Heart right ventricle (tissue), 16 donors: ENCODE results near the gene RUNX3. TPM values are rescaled to one million over a fixed set of nuclear protein-coding genes. Genes with fewer than 3 reads are reported as not detected.

Experiments
- ATAC-seq, 8 donors: fragments of 200-7000 bp; cut with Tn5 transposase; one replicate each; pipeline ENCODE4 v1.9.1; 2020; ENCODE audit warnings: mild to moderate bottlenecking in 8 of 8, moderate library complexity in 8 of 8, moderate number of reproducible peaks in 1 of 8
- DNase-seq, 2 donors: peaks; one replicate each; pipeline ENCODE4 v3.0.0-alpha.2; 2020
- H3K27ac ChIP-seq, 10 donors: fragments of 200-600 bp; sonication (generic) in 2 of 10; one replicate each; pipeline versions ENCODE4 v1.5.0 to v1.8.0; 2020 to 2022; ENCODE audit warnings: mild to moderate bottlenecking in 3 of 10
- H3K27me3 ChIP-seq, 7 donors: fragments of 200-600 bp; one replicate each; pipeline ENCODE4 v1.8.0; 2021 to 2022; ENCODE audit warnings: mild to moderate bottlenecking in 2 of 7
- H3K36me3 ChIP-seq, 9 donors: fragments of 200-600 bp; sonication (generic) in 1 of 9; one replicate each; pipeline versions ENCODE4 v1.5.0 to v1.8.0; 2020 to 2022; ENCODE audit warnings: mild to moderate bottlenecking in 2 of 9
- H3K4me1 ChIP-seq, 9 donors: fragments of 200-600 bp; sonication (generic) in 1 of 9; one replicate each; pipeline versions ENCODE4 v1.5.0 to v1.8.0; 2020 to 2022; ENCODE audit warnings: mild to moderate bottlenecking in 4 of 9
- H3K4me3 ChIP-seq, 10 donors: fragments of 200-600 bp; sonication (generic) in 2 of 10; one replicate each; pipeline versions ENCODE4 v1.5.0 to v1.8.0; 2020 to 2022; ENCODE audit warnings: mild to moderate bottlenecking in 7 of 10, moderate library complexity in 2 of 10
- H3K9me3 ChIP-seq, 11 donors: fragments of 200-600 bp in 10 of 11; sonication (generic) in 2 of 11; one replicate each; pipeline versions ENCODE4 v1.5.0 to v1.8.0; 2013 to 2022; ENCODE audit warnings: mild to moderate bottlenecking in 2 of 11, control low read depth in 1 of 11, moderate library complexity in 1 of 11
- WGBS, 2 donors: extraction: QIAGEN DNeasy Blood & Tissue Kit; methylation state at CpG; one replicate each; pipeline ENCODE4 v1.1.7; 2013; ENCODE audit warnings: inconsistent platforms in 1 of 2; 5-methylcytosine and 5-hydroxymethylcytosine counted together
- intact Hi-C, 10 donors: fragments of 100-400 bp; cut with DNase I; formaldehyde crosslinking; loops; one replicate each; pipeline versions ENCODE4 v1.11.1 to v1.14.2; 2022
- polyA plus RNA-seq, 2 donors: library from polyadenylated mRNA; stranded (reverse); fragments of 200-250 nt; gene quantifications; one replicate each; pipeline ENCODE4 v1.2.3, GENCODE V29; 2013
- total RNA-seq, 10 donors: library from RNA; stranded (reverse); fragmentation: NEBNext Ultra II Directional in 3 of 10; extraction: Animal tissue kit (Norgen Biotek cat#: 25700) in 3 of 10; gene quantifications; one replicate each; pipeline versions ENCODE4 v1.2.1 to v1.2.4, GENCODE V29; 2021 to 2023
- TF ChIP-seq, protein P1 (sequence below), 9 donors: fragments of 200-600 bp; sonication (generic) in 2 of 9; IDR thresholded peaks; one replicate each; pipeline versions ENCODE4 v1.5.0 to v1.8.0; 2021 to 2022; ENCODE audit warnings: antibody characterized with exemption in 9 of 9, mild to moderate bottlenecking in 5 of 9, moderate library complexity in 1 of 9
- donor health status: Arrhythmogenic right ventricular cardiomyopathy.
- donor health status: ischemic (EF 13 %, LVEDD 7.1; RV severe dilation, severe dysfunction).
- donor health status: healthy with polysubstance abuse.
- donor health status: DM: no; HTN: yes; CAD: no.
- donor health status: DM: no; HTN: no; CAD: no.
- donor health status: ischemic (EF 25% LVEDD 6.9; RV normal size, moderate dysfunction).
- donor health status: ischemic (EF 25% LVEDD 5.7; RV mildly dilated, moderate dysfunction).
- donor health status: healthy.
- donor health status: DM: yes; HTN: yes; CAD: no.
- donor health status: Ischemic cardiomyopathy.
- donor health status: ischemic (EF 35%, LVEDD 5.7; RV mildly dilated, moderate dysfunction).
- donor health status: nonischemic (EF 11% LVEDD 7.7; RV severe dilation, severe dysfunction).
- donor health status: DM: yes; HTN: yes; CAD: no.
- donor health status: PGD.
- donor health status: ischemic (EF 29% LVEDD 5.4; RV normal size, mild dysfunction).
- donor health status: nonischemic (EF 23%, LVEDD 6.1; RV moderate dilation, normal function).

The RUNX3 gene
- total and polyA plus RNA-seq, 12 donors: 0.07 to 5.9 (median 0.38) TPM

DNA sequence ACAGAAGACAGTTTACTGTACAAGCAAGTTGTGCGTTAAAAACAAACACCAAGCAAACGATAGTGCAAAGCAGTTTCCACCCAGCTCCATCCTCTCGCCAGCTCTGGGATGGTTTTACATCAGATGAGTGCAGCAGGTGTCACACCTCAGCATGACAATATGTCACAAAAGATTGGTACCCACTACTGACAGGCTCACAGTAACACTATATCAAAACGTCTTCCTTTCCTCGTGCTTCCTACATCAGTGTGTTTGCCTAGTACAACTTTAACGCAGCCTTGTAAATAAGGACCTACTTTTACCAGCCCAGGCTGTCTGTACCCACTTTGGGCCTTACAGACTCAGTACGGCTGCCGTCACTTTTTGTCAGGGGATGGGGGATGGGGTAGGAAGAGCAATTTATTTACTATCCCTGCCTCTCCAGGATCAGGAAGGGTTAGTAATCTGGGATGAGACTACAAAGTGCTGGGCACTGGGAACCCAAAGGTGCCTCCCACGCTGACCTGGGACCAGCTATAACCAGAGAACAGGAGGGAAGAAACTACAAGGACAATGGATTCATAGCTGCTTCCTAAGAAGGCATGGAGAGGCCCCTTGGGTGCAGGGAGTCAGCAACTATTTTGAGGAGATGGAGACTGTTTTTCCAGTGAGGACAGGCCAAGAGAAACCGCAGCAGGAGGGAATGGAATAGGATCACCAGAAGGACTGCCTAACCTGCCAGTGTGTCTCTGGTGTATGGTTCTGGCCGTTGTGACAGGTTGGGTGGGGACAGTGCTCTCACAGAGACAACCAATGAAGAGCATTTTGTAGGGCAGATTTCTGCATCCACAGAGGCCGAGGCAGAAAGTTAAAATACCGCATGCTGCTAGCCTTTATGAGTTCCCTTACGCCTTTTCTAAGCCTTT lies 30.2 kb downstream of the RUNX3 start:
- no peak for ATAC-seq
- WGBS, 2 donors: 73 to 79% methylated on average over 14 of the region's 14 CpGs
- intact Hi-C loops: loop anchor here in 5 of 10 donors (2.0 to 10.0 kb wide), 3 partner anchors 45 to 53 kb away; no protein-coding TSS in a partner anchor

DNA sequence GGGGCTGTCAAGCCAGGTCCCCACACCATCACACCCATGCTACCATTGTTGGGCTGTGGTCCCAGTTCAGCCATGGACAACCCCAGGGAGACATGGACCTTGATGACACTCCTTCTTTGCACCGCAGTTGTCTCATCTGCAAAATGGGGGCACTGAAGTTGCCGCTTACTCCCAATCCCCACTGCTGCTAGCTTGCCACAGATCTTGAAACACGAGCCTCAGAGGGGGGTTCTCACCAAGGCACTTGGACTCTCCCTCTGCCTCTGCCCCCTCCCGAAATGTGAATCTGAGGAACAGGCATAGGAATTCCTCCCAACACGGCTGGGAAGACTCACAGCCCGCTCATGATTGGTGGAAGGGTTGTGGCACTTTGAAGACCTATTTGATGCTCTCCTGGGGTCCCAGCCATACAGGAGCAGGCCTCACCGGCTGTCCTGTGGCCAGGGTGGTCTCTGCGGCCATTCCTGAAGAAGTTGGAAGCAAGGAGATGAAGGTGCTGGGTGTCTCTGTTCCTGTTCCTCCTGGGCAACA lies 31.1 kb downstream of the RUNX3 start:
- H3K27me3 ChIP-seq: peaks cover 0 to 61% (median 24%) of the 10 kb centered on the region in 7 donors
- 76 to 81% methylated on average over 8 of the region's 8 CpGs for WGBS, 2 donors
- intact Hi-C loops: loop anchor here in 3 of 10 donors (2.0 to 5.0 kb wide), 2 partner anchors 50 to 52 kb away; no protein-coding TSS in a partner anchor
- no peak overlapping the region for H3K4me3 ChIP-seq
- peaks cover 0 to 13% (median 0%) of the 10 kb centered on the region in 9 donors for H3K36me3 ChIP-seq
- no peak overlapping the region for H3K27ac ChIP-seq
- ATAC-seq (no peak), DNase-seq (no peak)
- H3K4me1 ChIP-seq: peaks cover 0 to 2% (median 0%) of the 10 kb centered on the region in 9 donors
- TF ChIP-seq, protein P1, sequence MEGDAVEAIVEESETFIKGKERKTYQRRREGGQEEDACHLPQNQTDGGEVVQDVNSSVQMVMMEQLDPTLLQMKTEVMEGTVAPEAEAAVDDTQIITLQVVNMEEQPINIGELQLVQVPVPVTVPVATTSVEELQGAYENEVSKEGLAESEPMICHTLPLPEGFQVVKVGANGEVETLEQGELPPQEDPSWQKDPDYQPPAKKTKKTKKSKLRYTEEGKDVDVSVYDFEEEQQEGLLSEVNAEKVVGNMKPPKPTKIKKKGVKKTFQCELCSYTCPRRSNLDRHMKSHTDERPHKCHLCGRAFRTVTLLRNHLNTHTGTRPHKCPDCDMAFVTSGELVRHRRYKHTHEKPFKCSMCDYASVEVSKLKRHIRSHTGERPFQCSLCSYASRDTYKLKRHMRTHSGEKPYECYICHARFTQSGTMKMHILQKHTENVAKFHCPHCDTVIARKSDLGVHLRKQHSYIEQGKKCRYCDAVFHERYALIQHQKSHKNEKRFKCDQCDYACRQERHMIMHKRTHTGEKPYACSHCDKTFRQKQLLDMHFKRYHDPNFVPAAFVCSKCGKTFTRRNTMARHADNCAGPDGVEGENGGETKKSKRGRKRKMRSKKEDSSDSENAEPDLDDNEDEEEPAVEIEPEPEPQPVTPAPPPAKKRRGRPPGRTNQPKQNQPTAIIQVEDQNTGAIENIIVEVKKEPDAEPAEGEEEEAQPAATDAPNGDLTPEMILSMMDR (IDR thresholded peaks at IDR 0.05): no peak
- no peaks in the 10 kb centered on the region for H3K9me3 ChIP-seq

More for the DNA sequence above, 30.2 kb downstream of the RUNX3 start:
- DNase-seq: no peak
- Histone ChIP-seq H3K4me1 (peaks cover 0 to 2% (median 0%) of the 10 kb centered on the region in 9 donors), H3K9me3 (no peaks in the 10 kb centered on the region), H3K4me3 (no peak overlapping the region), H3K36me3 (peaks cover 0 to 22% (median 0%) of the 10 kb centered on the region in 9 donors), H3K27ac (no peak overlapping the region), H3K27me3 (peaks cover 0 to 65% (median 32%) of the 10 kb centered on the region in 7 donors)
- TF ChIP-seq, protein P1 (IDR thresholded peaks at IDR 0.05): no peak

DNA sequence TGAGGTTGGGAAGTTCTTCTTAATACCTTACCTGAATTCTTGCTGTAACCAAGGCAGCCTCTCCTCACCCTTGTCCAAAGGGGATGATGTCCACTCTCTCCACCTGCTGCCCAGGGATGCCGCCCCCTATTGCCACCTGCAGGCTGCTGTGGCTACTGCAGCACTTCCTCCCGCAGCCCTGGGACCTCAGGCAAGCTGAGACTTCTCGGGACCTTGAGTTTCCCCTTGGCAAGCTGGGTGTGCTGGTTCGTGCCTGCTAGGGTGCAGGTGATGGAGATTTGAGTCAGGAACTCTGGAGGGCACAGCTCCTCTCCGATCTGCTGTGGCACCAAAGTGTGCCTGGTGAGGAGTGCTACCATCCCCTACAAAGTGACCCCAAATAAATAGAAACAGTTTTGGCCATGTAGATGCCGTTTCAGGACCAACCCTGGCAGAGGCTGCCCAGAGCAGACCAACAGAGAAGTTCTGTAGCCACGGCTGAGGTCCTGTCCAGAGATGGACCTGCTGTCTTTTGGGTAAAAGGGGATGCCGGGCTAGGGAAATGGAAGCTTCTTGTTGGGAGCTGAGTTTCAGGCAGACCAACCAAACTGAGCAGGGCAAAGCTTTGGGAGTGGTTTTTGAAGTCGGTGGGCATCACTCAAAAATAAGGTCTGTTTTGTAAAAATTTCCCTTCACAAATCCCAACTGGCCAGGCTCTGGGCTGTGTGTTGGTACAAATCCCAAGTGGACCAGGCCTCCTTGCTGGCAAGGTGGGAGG lies 31.7 kb downstream of the RUNX3 start:
- TF ChIP-seq, protein P1 (IDR thresholded peaks at IDR 0.05): peak; percentile 44 to 92 (median 73)
- Histone ChIP-seq H3K4me1 (peaks cover 0 to 2% (median 0%) of the 10 kb centered on the region in 9 donors), H3K9me3 (no peaks in the 10 kb centered on the region), H3K27ac (no peak overlapping the region), H3K36me3 (peaks cover 0 to 11% (median 0%) of the 10 kb centered on the region in 9 donors), H3K4me3 (no peak overlapping the region), H3K27me3 (peaks cover 0 to 55% (median 18%) of the 10 kb centered on the region in 7 donors)
- DNase-seq (peak; percentile 31 to 40), ATAC-seq (peak; percentile 42 to 78 (median 62))
- intact Hi-C loops: loop anchor here in 3 of 10 donors (2.0 to 5.0 kb wide), 2 partner anchors 50 to 51 kb away; no protein-coding TSS in a partner anchor
- WGBS, 2 donors: 37 to 44% methylated on average over 9 of the region's 9 CpGs
